ENCODE data around the gene PIAS4. TPM values are rescaled to one million over a fixed set of nuclear protein-coding genes. Genes with fewer than 3 reads are reported as not detected.

Gene PIAS4
- total and polyA plus RNA-seq, 2 of the 13 experiments (the other 11 are each of a cell fraction or from before 2014, with no cell fraction given), result 9.0 to 20.1 TPM

DNA sequence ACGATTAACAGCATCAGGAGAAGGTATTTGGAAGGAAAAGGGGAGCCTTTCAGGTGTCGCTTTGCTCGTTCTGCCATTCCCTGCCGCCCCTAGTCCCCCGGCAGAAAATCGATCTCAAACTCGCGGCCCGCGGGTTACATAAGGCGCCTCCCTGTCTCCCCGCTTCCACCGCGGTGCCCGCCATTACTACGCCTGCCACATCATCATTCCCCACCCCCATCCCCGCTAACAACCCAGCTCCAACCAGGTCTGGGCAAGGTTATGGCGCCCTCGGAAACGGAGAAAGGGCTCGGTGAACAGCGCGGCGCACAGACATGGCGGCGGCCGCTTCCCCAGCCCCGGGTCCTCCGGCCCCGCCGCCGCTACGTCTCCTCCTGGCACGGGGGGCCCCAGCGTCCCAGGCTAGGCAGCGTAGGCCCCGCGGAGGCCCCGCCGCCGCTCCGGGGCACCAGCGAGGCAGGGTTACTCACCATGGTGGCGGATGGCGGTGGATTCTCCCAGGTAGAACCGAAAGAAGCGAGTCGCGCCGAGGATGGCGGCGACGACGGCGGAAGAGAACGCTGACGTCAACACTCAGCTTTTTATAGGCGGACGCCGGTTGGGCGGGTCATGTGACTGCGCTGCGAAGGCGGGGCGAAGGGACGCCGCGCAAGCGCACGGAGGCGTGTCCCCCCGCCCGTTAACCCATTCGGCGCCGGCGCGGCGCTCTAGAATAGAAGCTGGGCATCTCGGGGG lies 22.5 kb upstream of the PIAS4 start, which contains the start of gene EEF2 (continued):
- peak; percentile 68; the same call in 1 of the 2 replicates for TF ChIP-seq ZNF441 (CRISPR knock-in tag; IDR thresholded peaks at IDR 0.05; ENCODE audit: borderline replicate concordance)
- TF ChIP-seq ZNF343 (CRISPR knock-in tag; IDR thresholded peaks at IDR 0.05), result peak; percentile 46; the same call in 1 of the 2 replicates
- TF ChIP-seq, protein P1, sequence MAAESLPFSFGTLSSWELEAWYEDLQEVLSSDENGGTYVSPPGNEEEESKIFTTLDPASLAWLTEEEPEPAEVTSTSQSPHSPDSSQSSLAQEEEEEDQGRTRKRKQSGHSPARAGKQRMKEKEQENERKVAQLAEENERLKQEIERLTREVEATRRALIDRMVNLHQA (CRISPR knock-in tag; IDR thresholded peaks at IDR 0.05), result no peak
- TF ChIP-seq ZNF598 (CRISPR knock-in tag; IDR thresholded peaks at IDR 0.05; ENCODE audit: borderline replicate concordance), result peak; percentile 85; the same call in 1 of the 2 replicates
- TF ChIP-seq XBP1 (CRISPR knock-in tag; IDR thresholded peaks at IDR 0.05), result peak; percentile 92
- TF ChIP-seq ZNF17 (CRISPR knock-in tag; IDR thresholded peaks at IDR 0.05), result 0 out of 2 replicates have a peak, but pooled peaks have one; percentile 74
- TF ChIP-seq HNF4G (IDR thresholded peaks at IDR 0.05; ENCODE audit: borderline replicate concordance, low read depth, low read length), result peak; percentile 37; the same call in 1 of the 2 replicates
- TF ChIP-seq HNF4G (CRISPR knock-in tag; IDR thresholded peaks at IDR 0.05; ENCODE audit: borderline replicate concordance, low read depth), result peak; percentile 56; the same call in 1 of the 2 replicates
- TF ChIP-seq, protein P2, sequence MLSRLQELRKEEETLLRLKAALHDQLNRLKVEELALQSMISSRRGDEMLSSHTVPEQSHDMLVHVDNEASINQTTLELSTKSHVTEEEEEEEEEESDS (CRISPR knock-in tag; IDR thresholded peaks at IDR 0.05; ENCODE audit: borderline replicate concordance), result 0 out of 2 replicates have a peak, but pooled peaks have one; percentile 90
- no peak for TF ChIP-seq ZFP36L2 (CRISPR knock-in tag; IDR thresholded peaks at IDR 0.05)
- no peak for TF ChIP-seq ZNF367 (CRISPR knock-in tag; IDR thresholded peaks at IDR 0.05; ENCODE audit: borderline replicate concordance)
- TF ChIP-seq ZC3H4 (CRISPR knock-in tag; IDR thresholded peaks at IDR 0.05; ENCODE audit: borderline replicate concordance), result no peak; the same call in 1 of the 2 replicates
- TF ChIP-seq ZNF207 (IDR thresholded peaks at IDR 0.05; ENCODE audit: borderline replicate concordance), result no peak
- TF ChIP-seq HDAC2 (CRISPR knock-in tag; IDR thresholded peaks at IDR 0.05), result no peak; the same call in 1 of the 2 replicates
- peak; percentile 58; the same call in 1 of the 2 replicates for TF ChIP-seq ZNF749 (CRISPR knock-in tag; IDR thresholded peaks at IDR 0.05; ENCODE audit: borderline replicate concordance)
- TF ChIP-seq ZNF562 (CRISPR knock-in tag; IDR thresholded peaks at IDR 0.05; ENCODE audit: borderline replicate concordance), result no peak
- TF ChIP-seq SAFB2 (CRISPR knock-in tag; IDR thresholded peaks at IDR 0.05; ENCODE audit: borderline replicate concordance, low read depth), result 0 out of 2 replicates have a peak, but pooled peaks have one; percentile 65
- TF ChIP-seq ZNF589 (CRISPR knock-in tag; conservative IDR thresholded peaks at IDR 0.05), result peak; percentile 93
- TF ChIP-seq ZNF33A (CRISPR knock-in tag; IDR thresholded peaks at IDR 0.05; ENCODE audit: borderline replicate concordance), result no peak
- TF ChIP-seq ZSCAN9 (CRISPR knock-in tag; IDR thresholded peaks at IDR 0.05; ENCODE audit: borderline replicate concordance), result peak; percentile 51; the same call in 1 of the 2 replicates
- TF ChIP-seq, protein P3, sequence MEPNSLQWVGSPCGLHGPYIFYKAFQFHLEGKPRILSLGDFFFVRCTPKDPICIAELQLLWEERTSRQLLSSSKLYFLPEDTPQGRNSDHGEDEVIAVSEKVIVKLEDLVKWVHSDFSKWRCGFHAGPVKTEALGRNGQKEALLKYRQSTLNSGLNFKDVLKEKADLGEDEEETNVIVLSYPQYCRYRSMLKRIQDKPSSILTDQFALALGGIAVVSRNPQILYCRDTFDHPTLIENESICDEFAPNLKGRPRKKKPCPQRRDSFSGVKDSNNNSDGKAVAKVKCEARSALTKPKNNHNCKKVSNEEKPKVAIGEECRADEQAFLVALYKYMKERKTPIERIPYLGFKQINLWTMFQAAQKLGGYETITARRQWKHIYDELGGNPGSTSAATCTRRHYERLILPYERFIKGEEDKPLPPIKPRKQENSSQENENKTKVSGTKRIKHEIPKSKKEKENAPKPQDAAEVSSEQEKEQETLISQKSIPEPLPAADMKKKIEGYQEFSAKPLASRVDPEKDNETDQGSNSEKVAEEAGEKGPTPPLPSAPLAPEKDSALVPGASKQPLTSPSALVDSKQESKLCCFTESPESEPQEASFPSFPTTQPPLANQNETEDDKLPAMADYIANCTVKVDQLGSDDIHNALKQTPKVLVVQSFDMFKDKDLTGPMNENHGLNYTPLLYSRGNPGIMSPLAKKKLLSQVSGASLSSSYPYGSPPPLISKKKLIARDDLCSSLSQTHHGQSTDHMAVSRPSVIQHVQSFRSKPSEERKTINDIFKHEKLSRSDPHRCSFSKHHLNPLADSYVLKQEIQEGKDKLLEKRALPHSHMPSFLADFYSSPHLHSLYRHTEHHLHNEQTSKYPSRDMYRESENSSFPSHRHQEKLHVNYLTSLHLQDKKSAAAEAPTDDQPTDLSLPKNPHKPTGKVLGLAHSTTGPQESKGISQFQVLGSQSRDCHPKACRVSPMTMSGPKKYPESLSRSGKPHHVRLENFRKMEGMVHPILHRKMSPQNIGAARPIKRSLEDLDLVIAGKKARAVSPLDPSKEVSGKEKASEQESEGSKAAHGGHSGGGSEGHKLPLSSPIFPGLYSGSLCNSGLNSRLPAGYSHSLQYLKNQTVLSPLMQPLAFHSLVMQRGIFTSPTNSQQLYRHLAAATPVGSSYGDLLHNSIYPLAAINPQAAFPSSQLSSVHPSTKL (CRISPR knock-in tag; IDR thresholded peaks at IDR 0.05), result peak; percentile 32; the same call in 1 of the 2 replicates
- TF ChIP-seq SRF (IDR thresholded peaks at IDR 0.05; ENCODE audit: low read depth, low read length), result peak; percentile 12; the same call in 1 of the 2 replicates
- TF ChIP-seq CBFB (CRISPR knock-in tag; IDR thresholded peaks at IDR 0.05), result peak; percentile 82
- TF ChIP-seq, protein P4, sequence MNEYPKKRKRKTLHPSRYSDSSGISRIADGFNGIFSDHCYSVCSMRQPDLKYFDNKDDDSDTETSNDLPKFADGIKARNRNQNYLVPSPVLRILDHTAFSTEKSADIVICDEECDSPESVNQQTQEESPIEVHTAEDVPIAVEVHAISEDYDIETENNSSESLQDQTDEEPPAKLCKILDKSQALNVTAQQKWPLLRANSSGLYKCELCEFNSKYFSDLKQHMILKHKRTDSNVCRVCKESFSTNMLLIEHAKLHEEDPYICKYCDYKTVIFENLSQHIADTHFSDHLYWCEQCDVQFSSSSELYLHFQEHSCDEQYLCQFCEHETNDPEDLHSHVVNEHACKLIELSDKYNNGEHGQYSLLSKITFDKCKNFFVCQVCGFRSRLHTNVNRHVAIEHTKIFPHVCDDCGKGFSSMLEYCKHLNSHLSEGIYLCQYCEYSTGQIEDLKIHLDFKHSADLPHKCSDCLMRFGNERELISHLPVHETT (CRISPR knock-in tag; conservative IDR thresholded peaks at IDR 0.05), result peak; percentile 80
- TF ChIP-seq ZNF232 (CRISPR knock-in tag; IDR thresholded peaks at IDR 0.05; ENCODE audit: borderline replicate concordance), result peak; percentile 24; the same call in 1 of the 2 replicates

Measured in HepG2 (cell line).